Fibroblast of skin of right biceps (primary cell): ENCODE results near the gene EZR.

ENCODE experiments used
- DNase-seq: peaks from one replicate; pipeline ENCODE4 v3.0.0-alpha.2; 2013

The EZR gene

DNA sequence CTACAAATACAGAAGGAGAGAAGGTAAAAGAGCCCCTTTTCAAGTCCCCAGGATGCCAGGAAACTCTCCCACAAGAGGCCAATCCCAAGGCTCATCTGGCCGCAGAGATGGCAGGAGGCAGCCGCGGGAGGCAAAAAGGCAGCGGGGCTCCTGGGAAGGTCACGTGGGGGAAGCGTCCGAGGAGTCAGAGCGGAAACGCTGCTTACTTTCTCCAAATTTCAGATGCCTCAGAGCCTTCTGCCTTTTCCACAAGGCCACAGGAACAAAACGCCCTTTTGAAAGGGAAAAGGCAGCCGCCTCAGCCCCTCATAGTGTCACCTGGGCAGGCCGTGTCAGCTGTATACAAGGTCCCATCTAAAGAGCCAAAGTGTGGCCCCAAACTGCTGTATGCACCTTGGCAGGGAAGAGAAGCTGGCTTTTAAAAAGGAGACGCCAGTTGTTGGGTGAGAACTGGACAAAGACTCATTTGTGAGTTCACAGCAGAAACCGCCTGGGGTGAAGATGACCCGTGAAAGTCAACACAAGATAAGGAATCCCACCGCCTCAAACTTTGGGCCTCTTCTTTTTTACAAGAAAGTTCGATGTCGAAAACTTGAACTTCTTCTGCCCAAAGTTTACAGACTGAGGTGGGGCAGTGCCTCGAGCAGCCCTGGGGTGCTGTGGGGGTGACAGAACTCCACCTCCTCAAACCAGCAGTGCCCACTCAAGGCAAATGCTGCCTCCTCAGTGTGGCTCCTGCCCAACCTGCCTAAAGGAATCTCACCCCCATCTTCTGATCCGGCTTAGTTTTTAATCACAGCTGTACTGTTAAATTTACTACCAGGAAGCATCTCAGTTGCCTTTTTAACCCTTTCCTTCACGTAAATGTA is 45.4 kb downstream of the EZR start:
- no peak for DNase-seq

DNA sequence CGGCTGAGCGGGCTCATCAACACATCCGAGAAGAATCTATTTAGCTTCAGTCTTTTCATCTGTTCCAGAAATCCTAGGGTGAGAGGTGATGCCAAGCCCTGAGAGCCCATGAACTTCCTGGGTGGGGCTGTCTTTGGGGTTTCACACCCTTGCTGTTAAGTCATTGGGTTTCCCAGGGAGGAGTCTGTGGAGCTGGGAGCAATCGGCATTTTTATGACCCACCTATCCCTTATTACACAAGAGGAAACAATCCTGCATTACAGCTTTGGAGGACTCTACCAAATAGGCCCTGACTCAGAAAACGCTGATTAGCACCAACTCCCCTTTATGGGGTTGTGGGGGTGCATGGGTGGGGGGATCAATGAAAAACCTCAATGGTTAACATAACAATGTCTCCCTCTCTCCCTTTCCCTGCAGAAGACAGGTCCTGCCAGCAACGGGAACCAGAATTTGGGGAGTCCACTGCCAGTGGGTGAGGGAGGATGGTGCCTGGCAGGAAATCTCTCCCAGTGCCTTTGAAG is 46.3 kb downstream of the EZR start:
- peak; percentile 22 for DNase-seq

DNA sequence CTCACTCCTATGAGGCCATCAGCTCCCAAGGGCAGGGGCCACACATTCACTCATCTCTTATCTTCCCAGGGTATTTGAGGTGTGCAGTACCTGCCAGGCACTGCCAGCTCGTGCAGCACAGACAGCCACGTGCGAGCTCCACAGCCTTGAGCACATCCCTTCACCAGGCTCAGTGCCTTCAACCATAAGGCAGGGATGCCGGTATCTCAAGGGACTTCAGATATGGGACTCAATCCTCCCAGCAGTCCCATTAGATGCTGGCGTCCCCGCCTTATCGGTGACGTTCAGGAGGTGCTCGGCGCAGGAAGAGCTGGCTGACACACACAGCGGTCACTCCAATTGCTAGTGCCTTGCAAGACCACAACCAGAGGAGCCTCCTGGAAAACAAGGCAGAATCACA is 47.0 kb downstream of the EZR start:
- DNase-seq: no peak

DNA sequence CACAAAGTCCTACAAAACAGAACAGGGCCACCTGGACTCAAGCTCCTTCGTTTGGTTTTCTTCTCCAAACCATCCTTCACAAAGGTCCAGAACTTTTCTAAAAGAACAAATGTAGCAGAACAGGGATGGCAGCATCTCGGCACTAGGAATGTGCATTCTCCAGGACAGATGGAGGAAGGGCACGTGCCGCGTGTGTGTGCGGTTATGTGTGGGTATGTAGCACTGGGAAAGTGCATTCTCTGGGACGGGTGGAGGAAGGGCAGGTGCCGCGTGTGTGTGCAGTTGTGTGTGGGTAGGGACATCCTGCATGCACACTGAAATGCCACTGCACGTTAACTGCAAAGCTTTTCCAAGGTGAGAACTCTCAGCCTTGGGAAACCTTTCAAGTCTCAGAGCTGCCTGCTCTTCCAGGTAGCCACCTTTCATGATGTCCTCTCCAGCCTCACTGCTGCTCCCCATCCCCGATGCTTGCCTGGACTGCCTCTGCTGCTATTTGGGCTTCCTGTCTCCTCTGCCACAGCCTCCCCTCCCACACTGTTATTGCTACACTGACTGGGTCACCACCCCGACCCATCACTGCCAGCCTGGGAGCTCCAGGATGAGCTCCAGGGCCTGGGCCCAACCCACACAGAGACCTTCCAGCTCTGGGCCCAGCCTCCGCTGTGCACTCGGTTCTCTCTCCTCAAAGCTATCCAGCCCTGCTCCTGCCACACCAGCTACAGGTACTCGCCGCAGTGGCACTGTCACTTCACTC is 47.6 kb downstream of the EZR start:
- DNase-seq: no peak

DNA sequence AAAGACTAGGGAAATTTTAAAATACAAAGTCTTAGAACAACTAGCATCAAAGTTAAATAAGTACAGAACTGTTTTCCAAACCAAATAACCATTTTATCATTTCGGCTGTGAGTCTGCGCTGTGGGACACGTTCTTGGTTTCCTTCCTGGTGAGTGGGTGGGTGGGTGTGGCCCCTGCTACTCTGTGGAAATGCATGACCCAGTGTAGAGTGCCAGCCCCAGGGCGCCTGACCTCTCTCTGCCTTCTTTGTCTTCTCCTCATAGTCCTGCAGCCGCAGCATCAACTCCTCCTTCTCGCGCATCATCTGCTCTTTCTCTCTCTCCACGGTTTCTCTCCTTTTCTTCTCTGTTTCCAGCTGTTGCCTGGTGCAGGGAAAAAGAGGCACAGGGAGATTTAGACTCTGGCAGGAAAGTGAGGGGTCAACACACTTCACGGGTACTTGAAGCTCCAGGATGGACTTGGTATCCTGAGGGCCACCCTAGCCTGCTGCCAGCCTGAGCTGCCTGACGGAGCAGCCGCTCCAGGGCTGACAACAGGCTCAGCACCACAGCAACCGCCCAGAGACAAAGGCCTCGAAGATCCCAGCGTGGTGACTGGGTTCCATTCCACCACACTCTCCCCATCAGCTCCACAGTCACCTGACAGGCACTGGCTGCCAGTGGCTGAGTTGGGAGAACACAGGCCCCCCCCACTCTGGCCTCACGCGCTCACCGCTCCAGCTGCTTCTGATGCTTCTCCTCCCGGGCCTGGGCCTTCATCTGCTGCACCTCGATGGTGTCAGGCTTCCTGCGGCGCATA is 48.4 kb downstream of the EZR start:
- no peak for DNase-seq

DNA sequence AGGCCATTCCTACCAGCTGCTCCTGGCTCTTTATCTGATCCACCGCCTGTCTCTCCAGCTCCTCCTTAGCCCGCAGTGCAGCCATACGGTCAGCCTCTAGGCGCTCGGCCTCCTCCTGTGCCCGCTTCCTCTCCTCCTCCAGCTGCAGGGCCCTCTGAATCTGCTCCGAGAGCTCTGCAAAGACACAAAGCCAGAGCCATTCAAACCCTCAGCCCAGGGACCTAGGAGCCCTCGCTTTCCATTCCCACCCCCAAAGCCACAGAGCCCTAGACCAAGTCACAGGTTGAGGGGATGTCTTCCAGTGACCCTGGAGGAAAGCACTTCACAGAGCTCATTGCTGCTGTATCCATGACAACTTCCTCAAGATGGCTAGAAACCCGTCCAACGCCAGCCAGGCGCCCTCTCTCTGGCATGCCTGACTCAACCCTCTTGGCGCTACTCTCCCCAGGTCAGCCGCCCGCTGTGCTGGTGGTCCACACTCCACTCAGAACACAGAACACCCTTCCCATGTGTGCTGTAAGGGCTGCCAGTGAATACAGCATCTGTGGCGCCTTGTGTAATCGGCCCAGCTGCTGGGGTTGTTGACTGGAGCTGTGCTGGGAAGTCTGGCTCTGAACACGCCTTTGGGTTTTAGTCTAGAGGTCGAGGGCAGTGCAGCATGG is 49.3 kb downstream of the EZR start:
- no peak for DNase-seq

DNA sequence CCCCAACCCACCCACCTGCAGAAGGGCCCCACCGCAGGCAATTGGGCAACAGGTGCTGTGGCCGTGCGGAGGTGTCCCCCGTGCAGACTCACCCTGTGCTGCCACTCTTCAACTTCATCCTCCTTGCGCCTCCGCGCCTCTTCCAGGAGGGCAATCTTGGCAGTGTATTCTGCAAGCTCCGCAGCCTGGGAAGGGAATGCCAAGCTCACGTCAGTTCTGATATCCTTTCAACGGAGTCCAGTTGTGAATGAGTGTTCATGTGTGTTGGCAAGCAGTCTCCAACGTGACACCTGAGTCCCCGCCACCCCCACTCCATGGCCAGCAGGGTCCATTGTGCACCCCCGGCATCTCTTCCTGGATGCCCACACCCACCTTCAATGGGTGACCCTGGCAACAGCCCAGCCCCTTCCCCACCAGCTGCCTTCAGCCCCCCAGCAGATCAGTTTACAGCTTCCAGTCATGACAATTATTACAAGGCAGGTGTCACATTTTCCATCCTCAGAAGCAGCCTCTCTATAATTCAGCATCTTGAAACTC is 49.9 kb downstream of the EZR start:
- DNase-seq: no peak

DNA sequence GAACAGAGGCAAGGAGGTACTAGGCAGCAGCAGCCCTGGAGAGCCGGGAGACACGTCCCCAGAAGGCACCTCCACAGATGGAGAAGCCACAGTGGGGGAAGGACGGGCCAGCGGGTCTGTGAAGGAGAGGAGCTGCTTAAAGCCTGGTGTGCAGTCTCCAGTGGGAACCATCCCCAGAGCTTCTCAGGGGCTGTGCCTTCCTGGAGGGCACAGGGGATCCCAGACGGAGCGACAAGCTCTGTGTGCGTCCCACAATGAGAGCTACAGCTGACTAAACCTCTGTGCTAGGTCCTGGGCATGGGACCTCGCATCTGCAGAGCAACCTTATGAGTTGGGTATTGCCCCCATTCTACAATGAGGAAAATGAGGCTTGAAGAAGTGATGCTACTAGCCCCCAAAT is 50.7 kb downstream of the EZR start:
- DNase-seq: no peak

DNA sequence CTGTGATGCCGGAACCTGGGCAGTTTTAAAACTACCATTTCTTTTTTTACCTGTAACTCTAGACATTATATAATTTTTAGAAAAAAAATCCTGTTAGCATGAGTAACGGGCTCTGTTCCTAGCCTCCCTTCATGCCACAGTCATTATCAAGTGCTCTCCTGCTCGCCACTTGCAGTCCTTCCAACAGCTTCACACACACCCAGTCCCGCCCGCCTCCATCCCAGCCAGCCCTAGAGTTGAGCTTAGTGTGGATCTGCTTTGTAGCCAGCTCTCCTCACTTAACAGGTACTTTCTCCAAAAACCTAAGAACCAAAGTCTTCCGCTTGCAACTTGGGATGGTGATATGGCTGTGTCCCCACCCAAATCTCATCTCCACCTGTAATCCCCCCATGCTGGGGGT is 51.5 kb downstream of the EZR start:
- DNase-seq: no peak

DNA sequence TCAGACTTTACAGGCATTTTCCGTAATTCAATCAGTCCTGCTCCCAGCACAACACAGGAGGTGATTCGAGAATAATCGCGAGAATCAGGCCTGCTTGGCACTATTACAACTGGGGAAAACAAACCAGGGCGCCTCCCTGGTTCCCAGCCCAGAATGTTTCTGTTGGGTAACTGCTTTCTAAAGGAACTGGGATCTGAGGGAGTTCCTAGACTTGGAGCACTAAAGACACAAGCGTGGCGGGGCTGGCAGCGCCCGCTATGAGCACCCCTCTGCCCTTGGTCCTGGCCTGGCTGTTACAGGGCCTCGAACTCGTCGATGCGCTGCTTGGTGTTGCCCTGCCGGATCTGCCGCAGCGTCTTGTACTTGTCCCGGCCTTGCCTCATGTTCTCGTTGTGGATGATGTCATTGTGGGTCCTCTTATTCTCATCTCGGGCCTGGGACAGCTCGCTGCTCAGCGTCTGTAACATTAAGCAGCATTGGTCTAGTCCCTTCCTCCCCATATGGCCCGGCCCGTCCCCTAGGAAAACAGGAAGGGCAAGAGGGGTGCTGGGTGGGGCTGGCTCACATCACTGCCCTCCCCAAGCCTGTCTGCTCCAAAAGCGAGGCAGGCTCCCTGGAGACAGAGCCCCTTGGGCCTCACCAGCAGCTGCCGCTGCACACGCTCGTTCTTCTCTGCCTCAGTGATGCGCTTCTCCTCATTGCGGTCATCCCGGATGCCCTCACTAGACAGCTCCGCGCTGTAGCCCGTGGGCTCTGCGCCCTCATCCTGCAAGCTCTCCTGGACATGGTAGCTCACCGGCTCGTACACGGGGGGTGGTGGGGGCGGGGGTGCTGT is 52.3 kb downstream of the EZR start:
- no peak for DNase-seq

DNA sequence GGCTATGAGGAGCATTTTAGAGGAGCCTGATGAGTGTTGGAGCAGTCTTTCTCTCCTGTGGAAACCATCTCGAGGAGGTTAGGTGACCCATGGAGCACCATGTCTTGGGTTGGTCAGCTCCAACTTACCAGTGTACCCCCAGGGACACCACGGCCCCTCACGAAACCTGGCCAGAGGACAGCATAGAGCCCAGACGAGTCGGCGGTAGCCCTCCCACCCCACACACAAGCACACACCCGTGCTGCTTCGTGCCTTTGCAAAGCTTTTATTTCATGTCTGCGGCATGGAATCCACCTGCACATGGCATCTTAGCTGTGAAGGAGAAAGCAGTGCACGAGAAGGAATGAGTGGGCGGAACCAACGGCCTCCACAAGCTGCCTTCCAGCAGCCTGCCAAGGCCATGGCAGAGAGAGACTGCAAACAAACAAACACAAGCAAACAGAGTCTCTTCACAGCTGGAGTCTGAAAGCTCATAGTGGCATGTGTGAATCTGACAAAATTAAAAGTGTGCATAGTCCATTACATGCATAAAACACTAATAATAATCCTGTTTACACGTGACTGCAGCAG is 53.6 kb downstream of the EZR start:
- no peak for DNase-seq

DNA sequence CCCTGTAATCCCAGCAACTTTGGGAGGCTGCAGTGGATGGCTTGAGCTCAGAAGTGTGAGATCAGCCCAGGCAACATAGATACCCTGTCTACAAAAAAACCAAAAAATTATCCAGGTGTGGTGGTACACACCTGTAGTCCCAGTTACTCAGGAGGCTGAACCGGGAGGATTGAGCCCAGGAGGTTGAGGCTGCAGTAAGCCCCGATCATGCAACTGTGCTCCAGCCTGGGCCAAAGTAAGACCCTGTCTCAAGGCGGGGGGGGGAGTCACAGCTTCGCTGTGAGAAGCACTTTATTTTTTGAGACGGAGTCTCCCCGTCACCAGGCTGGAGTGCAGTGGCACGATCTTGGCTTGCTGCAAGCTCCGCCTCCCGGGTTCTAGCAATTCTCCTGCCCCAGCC is 54.2 kb downstream of the EZR start:
- no peak for DNase-seq

DNA sequence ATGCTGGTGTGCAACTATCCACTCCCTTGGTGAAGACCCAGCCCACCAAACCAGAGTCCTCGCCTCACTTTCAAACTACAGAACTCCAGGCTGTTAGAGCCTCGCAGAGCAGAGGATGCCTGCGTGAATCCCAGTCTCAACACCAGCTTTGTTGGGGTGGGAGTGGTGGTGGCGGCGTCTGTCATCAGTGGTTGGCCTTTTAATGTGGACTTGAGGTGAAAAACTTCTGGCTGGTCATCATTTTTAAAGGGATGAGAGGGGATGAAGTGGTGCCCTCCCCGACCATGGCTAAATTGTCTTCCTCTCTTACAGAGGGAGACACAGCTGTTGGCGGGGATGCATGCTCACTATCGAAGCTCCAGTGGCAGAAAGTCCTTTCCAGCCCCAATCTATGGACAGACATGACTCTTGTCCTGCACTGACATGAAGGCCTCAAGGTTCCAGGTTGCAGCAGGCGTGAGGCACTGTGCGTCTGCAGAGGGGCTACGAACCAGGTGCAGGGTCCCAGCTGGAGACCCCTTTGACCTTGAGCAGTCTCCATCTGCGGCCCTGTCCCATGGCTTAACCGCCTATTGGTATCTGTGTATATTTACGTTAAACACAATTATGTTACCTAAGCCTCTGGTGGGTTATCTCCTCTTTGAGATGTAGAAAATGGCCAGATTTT is 54.9 kb downstream of the EZR start:
- DNase-seq: no peak

DNA sequence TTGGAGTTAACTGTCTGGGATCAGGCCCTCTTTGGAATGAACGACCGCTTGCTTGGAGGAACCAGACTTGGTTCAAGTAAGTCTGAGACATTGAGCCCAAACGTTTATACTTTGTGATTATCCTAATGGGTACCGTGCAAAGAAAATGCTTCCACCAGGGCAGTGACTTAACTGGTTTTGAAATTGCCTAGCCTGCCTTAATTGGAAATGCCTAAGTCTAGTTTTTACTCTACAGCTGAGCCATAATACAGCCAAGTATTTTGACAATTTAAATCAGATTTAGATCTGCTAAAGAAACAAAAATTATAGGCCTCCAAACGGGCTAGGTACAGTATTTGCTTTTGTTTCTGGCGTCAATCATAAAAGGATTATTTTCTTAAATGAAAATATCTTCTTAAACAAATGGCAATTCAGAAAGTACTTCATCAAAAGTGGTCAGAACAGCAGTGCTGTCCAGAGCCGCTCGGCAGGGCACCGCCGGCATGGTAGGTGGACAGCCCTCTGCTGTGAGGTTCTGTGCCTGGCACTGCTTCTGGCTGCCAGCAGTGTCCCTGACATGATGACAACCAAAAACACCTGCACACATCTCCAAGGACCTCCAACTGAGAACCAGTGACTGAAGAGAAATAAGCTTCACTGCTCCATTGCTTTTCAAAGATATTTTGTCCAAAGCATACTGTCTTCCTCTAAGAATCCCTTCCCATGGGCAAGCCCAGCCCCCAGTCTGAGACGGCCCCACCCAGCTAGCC is 55.6 kb downstream of the EZR start:
- no peak for DNase-seq

DNA sequence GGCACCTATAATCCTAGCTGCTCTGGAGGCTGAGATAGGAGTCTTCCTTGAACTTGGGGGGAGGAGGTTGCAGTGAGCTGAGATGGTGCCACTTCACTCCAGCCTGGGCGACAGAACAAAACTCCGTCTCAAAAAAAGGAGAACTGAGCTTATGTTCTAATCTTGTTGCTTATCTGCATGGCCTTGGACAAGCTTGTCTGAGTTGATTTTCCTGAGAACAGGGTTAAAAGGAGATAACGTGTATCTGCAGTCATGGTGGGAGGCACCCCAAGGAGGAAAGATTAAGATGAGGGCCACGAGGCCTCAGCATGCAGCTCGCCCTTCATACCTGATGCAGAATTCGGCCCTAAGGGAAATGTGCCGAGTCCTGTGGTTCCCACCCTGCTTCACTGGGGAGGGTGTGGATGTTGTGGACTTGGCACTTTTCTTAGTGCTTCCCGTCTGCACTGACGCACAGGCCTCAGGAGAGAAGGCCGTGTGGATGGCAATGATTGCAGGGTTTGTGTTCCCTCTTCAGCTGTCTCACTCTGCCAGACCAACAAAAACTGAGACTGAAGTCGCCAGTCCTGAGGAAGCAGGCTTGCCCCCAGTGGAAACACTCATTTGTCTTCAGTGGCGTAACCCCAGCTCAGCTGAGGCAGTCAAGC is 56.3 kb downstream of the EZR start:
- no peak for DNase-seq

DNA sequence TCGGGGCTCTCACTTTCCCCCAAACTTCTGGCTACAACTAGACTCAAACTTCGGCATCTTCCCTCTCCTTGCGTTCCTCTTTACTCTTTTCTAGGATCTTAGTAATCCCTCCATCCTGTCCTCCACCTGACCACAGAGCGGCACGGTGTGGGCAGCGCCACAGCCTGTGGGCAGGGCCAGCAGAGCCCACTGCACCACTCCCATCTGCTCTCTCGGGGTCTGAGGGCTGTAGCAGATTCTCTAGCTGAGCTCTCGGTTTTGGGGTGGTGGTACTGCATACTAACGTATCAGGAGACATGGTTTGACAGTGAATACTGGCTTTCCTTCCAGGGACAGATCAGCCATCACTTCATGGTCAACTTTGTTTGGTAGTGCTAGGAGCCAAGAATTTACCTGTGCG is 57.4 kb downstream of the EZR start:
- no peak for DNase-seq

DNA sequence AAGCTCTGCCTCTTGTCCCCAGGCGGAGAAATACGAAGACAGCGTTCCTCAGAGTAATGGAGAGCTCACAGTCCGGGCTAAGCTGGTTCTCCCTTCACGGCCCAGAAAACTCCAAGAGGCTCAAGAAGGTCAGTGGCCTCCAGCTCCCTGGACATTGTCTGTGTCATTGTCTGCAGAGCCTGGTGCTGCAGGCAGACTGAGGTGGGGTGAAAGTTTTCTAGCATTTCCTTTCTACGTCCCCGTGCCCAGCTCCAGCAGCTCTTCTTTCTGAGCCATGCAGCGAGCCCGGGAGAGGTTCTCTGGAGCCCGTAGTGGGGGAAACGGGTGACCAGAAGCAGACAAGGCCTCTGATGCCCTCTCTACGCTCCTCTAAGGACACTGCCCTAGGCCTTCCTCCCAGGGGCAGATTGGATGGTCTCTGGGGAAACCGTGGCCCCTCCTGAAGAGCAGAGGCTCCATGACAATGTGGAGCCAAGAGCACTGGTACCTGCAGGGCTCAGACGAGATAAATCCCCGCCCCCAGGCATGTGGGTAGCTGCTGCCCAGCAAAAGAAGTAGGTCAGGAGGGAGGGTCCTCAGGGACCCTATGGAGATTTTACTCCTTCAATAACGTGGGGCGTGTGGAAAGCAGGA is 58.4 kb downstream of the EZR start:
- DNase-seq: no peak

DNA sequence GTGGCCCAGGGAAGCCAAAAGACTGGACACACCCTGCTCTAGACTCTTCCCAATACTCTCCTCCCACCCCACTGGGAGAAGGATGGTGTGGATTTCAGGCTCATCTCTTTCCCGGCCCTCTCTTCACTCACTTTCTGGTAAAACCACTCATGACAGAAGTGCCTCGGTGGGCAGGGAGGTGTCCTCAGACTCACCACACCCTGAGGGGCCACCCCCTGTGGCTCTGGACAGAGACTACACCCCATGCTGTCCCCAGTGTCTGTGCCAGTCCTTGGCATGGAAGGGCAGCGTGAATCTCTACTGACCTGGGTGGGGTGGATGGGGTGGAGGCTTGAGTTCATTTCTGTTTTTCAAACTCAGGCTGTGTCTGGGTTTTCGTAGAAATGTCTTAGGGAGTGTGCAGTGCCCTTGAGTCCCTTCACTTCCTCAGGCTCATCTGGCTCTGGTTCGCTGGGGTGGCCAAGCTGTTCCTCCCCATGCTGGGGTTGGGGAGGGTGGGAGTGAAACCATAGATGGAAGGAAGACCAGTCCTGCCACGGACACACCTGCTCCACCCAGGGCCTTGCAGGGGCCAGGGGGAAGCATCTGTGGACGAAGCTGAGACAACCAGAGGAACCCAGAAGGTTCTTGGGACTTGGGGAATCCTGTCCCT is 59.1 kb downstream of the EZR start:
- no peak for DNase-seq
